Kidney epithelial cell (primary cell): ENCODE measurements around the gene PECR. TPM values are rescaled to one million over a fixed set of nuclear protein-coding genes. Genes with fewer than 3 reads are reported as not detected.
"Not testable (repeated sequence)": the region's sequence is repeated elsewhere in the genome, so short reads cannot be mapped to it uniquely, and the experiment has no call there.

Source experiments
- DNase-seq: peaks from one replicate; pipeline ENCODE4 v3.0.0-alpha.2; 2010; ENCODE audit warnings: low read depth
- H3K27me3 ChIP-seq: 2 replicates; pipeline ENCODE4 v1.6.0; 2011; ENCODE audit warnings: low read length; ENCODE audit not compliant: control insufficient read depth, insufficient read depth
- H3K36me3 ChIP-seq: 2 replicates; pipeline ENCODE4 v1.5.1; 2011; ENCODE audit warnings: low read length; ENCODE audit not compliant: control insufficient read depth, insufficient read depth
- H3K4me3 ChIP-seq: 2 replicates; pipeline ENCODE4 v1.5.1; 2011; ENCODE audit warnings: low read depth, mild to moderate bottlenecking, control low read depth, low read length
- total RNA-seq: library from RNA; depleted of rRNA; stranded (reverse); fragments of >200 nt; gene quantifications from 2 replicates; pipeline ENCODE4 v1.2.3, GENCODE V29; 2015
- TF ChIP-seq, protein P1 (sequence below): IDR thresholded peaks from 2 replicates; pipeline ENCODE4 v1.5.1; 2011; ENCODE audit warnings: mild to moderate bottlenecking, moderate library complexity, low read length, control low read depth, inconsistent platforms; ENCODE audit not compliant: insufficient read depth, poor library complexity, severe bottlenecking

PECR gene
- total RNA-seq, 1 donor from 2014 or later: 18.4 TPM

DNA sequence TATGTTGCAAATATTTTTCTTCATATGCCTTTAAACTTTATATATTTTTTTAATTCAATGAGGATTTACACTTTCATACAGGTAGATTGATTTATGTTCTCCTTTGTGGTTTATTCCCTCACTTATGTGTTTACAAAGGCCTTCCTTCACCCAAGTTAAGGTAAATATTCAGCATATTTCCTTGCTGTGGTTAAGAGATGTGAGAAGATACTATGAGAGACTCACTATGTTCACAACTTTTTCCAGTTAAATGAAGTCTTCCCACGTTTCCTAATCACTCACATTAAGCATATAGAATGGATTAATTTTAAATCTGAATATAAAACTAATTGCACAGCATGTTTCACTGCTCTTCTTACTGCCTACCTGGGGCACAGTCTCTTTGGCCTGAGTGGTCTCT is 597 bp downstream of the PECR start:
- peak overlapping the region; percentile 78 for H3K4me3 ChIP-seq
- no peaks in the 10 kb centered on the region for H3K36me3 ChIP-seq
- H3K27me3 ChIP-seq: no peaks in the 10 kb centered on the region
- TF ChIP-seq, protein P1, sequence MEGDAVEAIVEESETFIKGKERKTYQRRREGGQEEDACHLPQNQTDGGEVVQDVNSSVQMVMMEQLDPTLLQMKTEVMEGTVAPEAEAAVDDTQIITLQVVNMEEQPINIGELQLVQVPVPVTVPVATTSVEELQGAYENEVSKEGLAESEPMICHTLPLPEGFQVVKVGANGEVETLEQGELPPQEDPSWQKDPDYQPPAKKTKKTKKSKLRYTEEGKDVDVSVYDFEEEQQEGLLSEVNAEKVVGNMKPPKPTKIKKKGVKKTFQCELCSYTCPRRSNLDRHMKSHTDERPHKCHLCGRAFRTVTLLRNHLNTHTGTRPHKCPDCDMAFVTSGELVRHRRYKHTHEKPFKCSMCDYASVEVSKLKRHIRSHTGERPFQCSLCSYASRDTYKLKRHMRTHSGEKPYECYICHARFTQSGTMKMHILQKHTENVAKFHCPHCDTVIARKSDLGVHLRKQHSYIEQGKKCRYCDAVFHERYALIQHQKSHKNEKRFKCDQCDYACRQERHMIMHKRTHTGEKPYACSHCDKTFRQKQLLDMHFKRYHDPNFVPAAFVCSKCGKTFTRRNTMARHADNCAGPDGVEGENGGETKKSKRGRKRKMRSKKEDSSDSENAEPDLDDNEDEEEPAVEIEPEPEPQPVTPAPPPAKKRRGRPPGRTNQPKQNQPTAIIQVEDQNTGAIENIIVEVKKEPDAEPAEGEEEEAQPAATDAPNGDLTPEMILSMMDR: no peak
- no peak for DNase-seq

DNA sequence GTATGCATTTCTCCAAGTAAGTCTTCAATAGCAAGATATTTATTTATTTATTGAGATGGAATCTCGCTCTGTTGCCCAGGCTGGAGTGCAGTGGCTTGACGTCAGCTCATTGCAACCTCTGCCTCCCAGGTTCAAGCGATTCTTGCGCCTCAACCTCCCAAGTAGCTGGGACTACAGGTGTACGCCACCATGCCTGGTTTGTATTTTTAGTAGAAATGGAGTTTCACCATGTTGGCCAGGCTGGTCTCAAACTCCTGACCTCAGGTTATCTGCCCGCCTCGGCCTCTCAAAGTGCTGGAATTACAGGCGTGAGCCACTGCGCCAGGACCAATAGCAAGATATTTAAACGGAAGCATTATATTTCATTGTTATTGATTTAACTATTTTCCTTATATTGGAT is 1.6 kb downstream of the PECR start:
- DNase-seq, H3K36me3 ChIP-seq, H3K4me3 ChIP-seq: not testable (repeated sequence)

DNA sequence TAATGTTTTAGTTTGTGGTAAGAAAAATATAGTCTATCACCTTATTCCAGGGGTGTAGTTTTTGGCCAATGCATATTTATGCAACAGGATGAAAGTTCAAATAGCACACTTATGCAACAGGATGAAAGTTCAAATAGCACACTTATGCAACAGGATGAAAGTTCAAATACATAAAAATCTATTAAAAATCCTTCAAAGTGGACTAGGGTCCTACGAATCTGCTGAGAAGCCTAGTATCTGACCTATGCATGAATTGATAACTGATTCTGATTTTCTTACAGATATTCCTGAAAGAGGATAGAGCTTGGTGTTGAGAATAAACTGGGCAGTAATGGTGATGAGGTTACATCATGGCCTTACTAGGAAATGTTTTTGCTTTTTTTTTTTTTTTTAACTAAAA is 2.8 kb downstream of the PECR start:
- TF ChIP-seq, protein P1: no peak
- no peak for DNase-seq

More for the DNA sequence above, 1.6 kb downstream of the PECR start:
- not testable (repeated sequence) for H3K27me3 ChIP-seq

DNA sequence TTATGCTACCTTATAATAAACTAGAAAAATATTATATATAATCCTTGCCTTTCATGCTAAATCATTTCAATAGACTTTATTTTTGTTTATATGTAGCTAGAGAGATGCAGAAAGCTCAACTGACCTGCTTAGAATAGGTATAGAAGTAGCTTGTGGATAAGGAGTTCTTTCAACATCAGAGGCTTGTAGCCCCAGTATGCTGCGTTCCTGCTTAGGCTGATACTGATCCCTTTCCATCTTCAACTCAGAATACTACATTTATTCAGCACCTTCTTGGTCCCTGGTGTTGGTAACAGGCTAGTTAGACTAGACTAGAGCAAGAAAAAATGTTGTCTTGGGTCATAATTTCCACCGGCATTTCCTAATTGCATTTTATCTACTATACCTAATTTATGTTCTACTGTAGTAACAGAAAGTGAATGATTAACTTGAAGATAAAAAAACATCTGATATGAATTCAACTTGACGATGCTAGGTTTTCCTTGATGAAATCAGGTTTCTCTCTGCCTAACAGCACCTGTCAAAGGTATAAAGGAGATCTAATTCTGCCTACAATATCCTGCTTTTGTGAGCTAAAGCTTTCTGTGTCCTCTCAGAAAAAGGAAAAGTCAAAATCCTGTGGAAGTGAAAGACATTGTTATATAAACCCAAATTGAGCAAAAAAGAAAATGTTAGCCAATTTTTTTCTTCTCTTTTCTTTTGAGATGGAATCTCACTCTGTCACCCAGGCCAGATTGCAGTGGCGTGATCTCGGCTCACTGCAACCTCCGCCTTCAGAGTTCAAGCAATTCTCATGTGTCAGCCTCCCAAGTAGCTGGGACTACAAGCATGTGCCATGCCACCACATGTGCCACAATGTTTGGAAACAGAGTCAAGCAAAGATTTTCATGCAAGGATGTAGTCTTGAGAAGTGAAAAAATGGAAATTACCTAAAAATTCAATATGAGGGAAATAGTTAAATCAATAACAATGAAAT is 5.8 kb downstream of the PECR start:
- DNase-seq: no peak
- TF ChIP-seq, protein P1: no peak
- Histone ChIP-seq H3K4me3 (no peak overlapping the region), H3K27me3 (no peaks in the 10 kb centered on the region), H3K36me3 (no peaks in the 10 kb centered on the region)

More for the DNA sequence above, 2.8 kb downstream of the PECR start:
- Histone ChIP-seq H3K27me3 (no peaks in the 10 kb centered on the region), H3K4me3 (no peak overlapping the region), H3K36me3 (no peaks in the 10 kb centered on the region)

DNA sequence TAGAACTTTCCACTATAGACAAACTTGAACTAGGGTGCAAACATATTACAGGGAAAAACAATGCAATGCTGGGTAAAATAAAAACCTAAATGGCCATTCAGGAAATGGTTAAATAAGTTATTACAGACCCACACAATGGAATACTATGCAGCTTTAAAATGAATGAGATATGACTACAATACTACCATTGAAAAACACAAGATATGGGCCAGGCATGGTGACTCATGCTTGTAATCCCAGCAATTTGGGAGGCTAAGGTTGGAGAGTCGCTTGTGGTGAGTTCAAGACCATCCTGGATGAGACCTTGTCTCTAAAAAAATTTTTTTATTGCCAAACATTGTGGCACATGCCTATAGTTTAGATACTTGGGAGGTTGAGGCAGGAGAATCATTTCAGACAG is 6.8 kb downstream of the PECR start:
- TF ChIP-seq, protein P1: no peak
- H3K4me3 ChIP-seq: no peak overlapping the region
- no peaks in the 10 kb centered on the region for H3K36me3 ChIP-seq
- no peak for DNase-seq
- no peaks in the 10 kb centered on the region for H3K27me3 ChIP-seq

DNA sequence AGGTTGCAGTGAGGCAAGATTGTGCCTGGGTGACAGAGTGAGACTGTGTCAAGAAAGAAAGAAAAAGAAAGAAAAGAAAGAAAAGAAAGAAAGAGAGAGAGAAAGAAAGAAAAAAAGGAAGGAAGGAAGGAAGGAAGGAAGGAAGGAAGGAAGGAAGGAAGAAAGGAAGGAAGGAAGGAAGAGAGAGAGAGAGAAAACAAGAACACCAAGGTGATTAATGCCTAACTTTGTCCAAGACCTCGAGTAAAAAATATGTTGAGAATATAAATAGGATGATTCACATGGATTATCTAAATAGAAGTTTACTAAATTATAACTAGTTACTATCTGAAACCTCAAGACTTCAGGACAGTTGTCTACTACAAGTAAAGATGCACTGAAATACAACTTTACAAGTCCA is 7.2 kb downstream of the PECR start:
- DNase-seq: no peak
- Histone ChIP-seq H3K27me3 (no peaks in the 10 kb centered on the region), H3K4me3 (no peak overlapping the region), H3K36me3 (no peaks in the 10 kb centered on the region)
- TF ChIP-seq, protein P1: no peak
